Raji (cell line): ENCODE measurements around the gene SLC15A5.

Experiments used
- POLR2A ChIP-seq: IDR thresholded peaks from 2 replicates; pipeline ENCODE4 v1.6.1; 2011; ENCODE audit warnings: low read depth, low read length, control low read depth; ENCODE audit not compliant: insufficient read depth

SLC15A5 gene

GRCh38 chr12:16166563-16167470 is 110.7 kb downstream of the SLC15A5 start:
- no peak for TF ChIP-seq POLR2A

- TF ChIP-seq POLR2A = no peak
These were observed 112.0 kb downstream of the SLC15A5 start for GRCh38 chr12:16165506-16165905.

- TF ChIP-seq POLR2A = no peak
These were observed 113.6 kb downstream of the SLC15A5 start for GRCh38 chr12:16163901-16164300.

GRCh38 chr12:16163146-16163545 is 114.3 kb downstream of the SLC15A5 start:
- TF ChIP-seq POLR2A = no peak

- no peak for TF ChIP-seq POLR2A
These were observed 117.9 kb downstream of the SLC15A5 start for GRCh38 chr12:16159571-16159970.

- no peak for TF ChIP-seq POLR2A
These were observed 119.4 kb downstream of the SLC15A5 start for GRCh38 chr12:16158050-16158449.

GRCh38 chr12:16155938-16156337 is 121.5 kb downstream of the SLC15A5 start:
- TF ChIP-seq POLR2A = no peak

GRCh38 chr12:16154990-16155389 is 122.5 kb downstream of the SLC15A5 start:
- TF ChIP-seq POLR2A = no peak

- TF ChIP-seq POLR2A = no peak
These were observed 124.4 kb downstream of the SLC15A5 start for GRCh38 chr12:16152885-16153673.

- TF ChIP-seq POLR2A = no peak
These were observed 127.2 kb downstream of the SLC15A5 start for GRCh38 chr12:16150276-16150675.

- no peak for TF ChIP-seq POLR2A
These were observed 128.5 kb downstream of the SLC15A5 start for GRCh38 chr12:16148938-16149337.
